KOPT-K1 (cell line): ENCODE data around the gene MORN4.

Source experiments
- H3K27ac ChIP-seq: fragments of 200-600 bp; sonication (generic); 2 replicates; pipeline ENCODE4 v1.5.1; 2016; ENCODE audit warnings: antibody characterized with exemption, mild to moderate bottlenecking, low read depth, low read length; ENCODE audit not compliant: poor library complexity, severe bottlenecking
- H3K36me3 ChIP-seq: fragments of 200-600 bp; sonication (generic); 2 replicates; pipeline ENCODE4 v1.5.1; 2017; ENCODE audit warnings: antibody characterized with exemption, mild to moderate bottlenecking, low read length, moderate library complexity; ENCODE audit not compliant: insufficient read depth
- H3K9me3 ChIP-seq: fragments of 200-600 bp; sonication (generic); 2 replicates; pipeline ENCODE4 v1.5.1; 2017; ENCODE audit warnings: antibody characterized with exemption, low read length, mild to moderate bottlenecking; ENCODE audit not compliant: insufficient read depth, poor library complexity, severe bottlenecking

MORN4 gene

GRCh38 chr10:97632949-97633884, at the start of gene MORN4:
TSS of gene MORN4 (minus strand) at chr10:97633500. CDS start at chr10:97619653, 13,847 bp downstream.
- H3K27ac ChIP-seq, result no peak within 1 kb of the TSS
- H3K36me3 ChIP-seq, result no peaks in the 10 kb centered on the region
- no peaks in the 10 kb centered on the region for H3K9me3 ChIP-seq

GRCh38 chr10:97682042-97682441, 48.7 kb upstream of the MORN4 start:
- H3K27ac ChIP-seq, result no peak overlapping the region

GRCh38 chr10:97679594-97679993, 46.3 kb upstream of the MORN4 start:
- Histone ChIP-seq H3K27ac (no peak overlapping the region), H3K36me3 (peaks cover 17% of the 10 kb centered on the region; the same call in 1 of the 2 replicates), H3K9me3 (no peaks in the 10 kb centered on the region)

More at GRCh38 chr10:97682042-97682441, 48.7 kb upstream of the MORN4 start:
- no peaks in the 10 kb centered on the region for H3K36me3 ChIP-seq
- H3K9me3 ChIP-seq, result no peaks in the 10 kb centered on the region

- Histone ChIP-seq H3K9me3 (no peaks in the 10 kb centered on the region), H3K27ac (no peak overlapping the region), H3K36me3 (peaks cover 31% of the 10 kb centered on the region)
These were observed 43.7 kb upstream of the MORN4 start for GRCh38 chr10:97676770-97677581.

GRCh38 chr10:97675222-97675621, 41.9 kb upstream of the MORN4 start:
- peaks cover 34% of the 10 kb centered on the region for H3K36me3 ChIP-seq
- no peak overlapping the region for H3K27ac ChIP-seq
- H3K9me3 ChIP-seq, result no peaks in the 10 kb centered on the region

GRCh38 chr10:97673736-97674525, 40.6 kb upstream of the MORN4 start:
- Histone ChIP-seq H3K36me3 (peaks cover 38% of the 10 kb centered on the region), H3K9me3 (no peaks in the 10 kb centered on the region), H3K27ac (no peak overlapping the region)

- Histone ChIP-seq H3K36me3 (peaks cover 45% of the 10 kb centered on the region), H3K9me3 (no peaks in the 10 kb centered on the region), H3K27ac (no peak overlapping the region)
These were observed 36.3 kb upstream of the MORN4 start for GRCh38 chr10:97669571-97669970.

GRCh38 chr10:97667463-97667862, 34.2 kb upstream of the MORN4 start:
- Histone ChIP-seq H3K36me3 (peaks cover 52% of the 10 kb centered on the region), H3K27ac (no peak overlapping the region)

GRCh38 chr10:97666992-97667391, 33.7 kb upstream of the MORN4 start:
- no peaks in the 10 kb centered on the region for H3K9me3 ChIP-seq
- no peak overlapping the region for H3K27ac ChIP-seq
- peaks cover 57% of the 10 kb centered on the region for H3K36me3 ChIP-seq

More at GRCh38 chr10:97667463-97667862, 34.2 kb upstream of the MORN4 start:
- H3K9me3 ChIP-seq, result no peaks in the 10 kb centered on the region

- no peak overlapping the region for H3K27ac ChIP-seq
- H3K36me3 ChIP-seq, result peaks cover 57% of the 10 kb centered on the region
- H3K9me3 ChIP-seq, result no peaks in the 10 kb centered on the region
These were observed 31.1 kb upstream of the MORN4 start for GRCh38 chr10:97664282-97664850.

- Histone ChIP-seq H3K9me3 (no peaks in the 10 kb centered on the region), H3K27ac (no peak overlapping the region), H3K36me3 (peaks cover 72% of the 10 kb centered on the region)
These were observed 26.3 kb upstream of the MORN4 start for GRCh38 chr10:97659589-97659988.

GRCh38 chr10:97656777-97657176, 23.5 kb upstream of the MORN4 start:
- Histone ChIP-seq H3K27ac (no peak overlapping the region), H3K36me3 (peaks cover 62% of the 10 kb centered on the region), H3K9me3 (no peaks in the 10 kb centered on the region)

- no peaks in the 10 kb centered on the region for H3K9me3 ChIP-seq
- H3K27ac ChIP-seq, result no peak overlapping the region
- peaks cover 50% of the 10 kb centered on the region for H3K36me3 ChIP-seq
These were observed 18.5 kb upstream of the MORN4 start for GRCh38 chr10:97651773-97652172.

- peaks cover 45% of the 10 kb centered on the region for H3K36me3 ChIP-seq
- no peaks in the 10 kb centered on the region for H3K9me3 ChIP-seq
- H3K27ac ChIP-seq, result no peak overlapping the region
These were observed 17.4 kb upstream of the MORN4 start for GRCh38 chr10:97650726-97651125.
